Activated CD4-positive, alpha-beta T cell treated with anti-CD3 and anti-CD28 coated beads for 36 hours (primary cell): ENCODE measurements around the gene HIVEP2. TPM values are rescaled to one million over a fixed set of nuclear protein-coding genes. Genes with fewer than 3 reads are reported as not detected.
A peak's percentile ranks its signal among the peaks of the same experiment; 100 is the strongest.

Experiments used
- ATAC-seq: fragments of 200-7000 bp; cut with Tn5 transposase; one replicate; pipeline ENCODE4 v1.10.0; 2021; ENCODE audit warnings: mild to moderate bottlenecking, moderate library complexity
- CTCF ChIA-PET: fragments of 350-600 bp; sonication (Branson Sonifier 250); formaldehyde crosslinking; loops from one replicate; lab custom pipeline; 2021; ENCODE audit warnings: antibody characterized with exemption; lab: Charles Lee
- POLR2A ChIA-PET: fragments of 350-600 bp; sonication (Branson Sonifier 250); formaldehyde crosslinking; loops from one replicate; lab custom pipeline; 2021; ENCODE audit warnings: antibody characterized with exemption, inconsistent platforms; lab: Charles Lee
- DNase-seq: peaks from one replicate; pipeline ENCODE4 v3.0.0-alpha.2; 2020
- H3K27ac Mint-ChIP-seq: one replicate; pipeline ENCODE4 v1.8.0; 2021; ENCODE audit warnings: mixed read lengths
- H3K27me3 Mint-ChIP-seq: one replicate; pipeline ENCODE4 v1.8.0; 2021; ENCODE audit warnings: mixed read lengths
- H3K36me3 Mint-ChIP-seq: one replicate; pipeline ENCODE4 v1.8.0; 2021; ENCODE audit warnings: low read depth, mixed read lengths
- H3K4me1 Mint-ChIP-seq: one replicate; pipeline ENCODE4 v1.8.0; 2021; ENCODE audit warnings: mixed read lengths
- H3K4me3 Mint-ChIP-seq: one replicate; pipeline ENCODE4 v1.8.0; 2021; ENCODE audit warnings: mild to moderate bottlenecking, moderate library complexity, mixed read lengths
- H3K9me3 Mint-ChIP-seq: one replicate; pipeline ENCODE4 v1.8.0; 2021; ENCODE audit warnings: low read depth, mixed read lengths
- intact Hi-C, 2 experiments: fragments of 100-400 bp; cut with DNase I in 1 of 2; cut with micrococcal nuclease in 1 of 2; formaldehyde crosslinking; loops; one replicate each; pipeline versions ENCODE4 v1.14.2 to v1.15.1; 2022 to 2024; cut with DNase I, micrococcal nuclease
- total RNA-seq, 2 experiments: library from RNA; stranded (reverse); gene quantifications; one replicate each; pipeline ENCODE4 v1.2.3, GENCODE V29; 2021

HIVEP2 gene
- total RNA-seq, 2 experiments from 2014 or later: 30.7 to 33.6 TPM

DNA sequence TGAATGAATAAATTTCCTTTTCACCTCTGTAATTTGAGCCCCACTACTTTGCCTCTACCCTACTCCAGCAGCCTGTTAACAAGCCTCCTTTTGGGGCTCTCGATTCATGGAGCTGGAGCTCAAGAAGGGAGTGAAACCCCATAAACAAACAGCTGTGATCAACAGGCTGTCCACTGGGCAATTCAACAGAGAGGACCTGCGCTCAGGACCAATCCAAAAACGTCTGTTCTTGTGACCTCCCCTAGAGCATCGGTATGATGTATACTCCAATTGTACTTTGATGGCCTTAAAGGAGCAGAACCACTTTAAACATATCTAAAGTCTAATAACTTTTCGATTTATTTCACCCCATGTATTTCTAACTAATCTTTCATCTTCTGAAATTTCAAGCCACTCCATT is 37.4 kb downstream of the HIVEP2 start:
- Mint-ChIP-seq H3K4me3 (peak overlapping the region; percentile 75), H3K27ac (peak overlapping the region; percentile 95), H3K4me1 (peaks cover 79% of the 10 kb centered on the region), H3K9me3 (no peaks in the 10 kb centered on the region), H3K27me3 (no peaks in the 10 kb centered on the region), H3K36me3 (peaks cover 27% of the 10 kb centered on the region)
- CTCF ChIA-PET: interaction anchor here (1.1 to 1.6 kb wide), 6 partner anchors 24 to 65 kb away, joined by 3 to 4 read pairs (median 4); no protein-coding TSS in a partner anchor
- ATAC-seq: peak; percentile 68
- peak; percentile 48 for DNase-seq
- intact Hi-C loops: loop anchor here in 1 of 2 experiments (1.0 kb wide), 1 partner anchor 22 kb away; no protein-coding TSS in a partner anchor
- POLR2A ChIA-PET: interaction anchor here (0.6 to 2.3 kb wide), 4 partner anchors 20 to 87 kb away, joined by 3 to 6 read pairs (median 4); no protein-coding TSS in a partner anchor

GRCh38 chr6:142906945-142907470 is 38.0 kb downstream of the HIVEP2 start:
- ChIA-PET POLR2A (interaction anchor here (0.6 to 2.3 kb wide), 4 partner anchors 20 to 87 kb away, joined by 3 to 6 read pairs (median 4); no protein-coding TSS in a partner anchor), CTCF (interaction anchor here (0.8 to 1.6 kb wide), 10 partner anchors 9 to 103 kb away, joined by 3 to 6 read pairs (median 4); no protein-coding TSS in a partner anchor)
- no peaks in the 10 kb centered on the region for H3K9me3 Mint-ChIP-seq
- peak; percentile 40 for ATAC-seq
- DNase-seq: peak; percentile 46
- no peaks in the 10 kb centered on the region for H3K27me3 Mint-ChIP-seq
- intact Hi-C loops: loop anchor here in 1 of 2 experiments (1.0 kb wide), 1 partner anchor 22 kb away; no protein-coding TSS in a partner anchor
- peak overlapping the region; percentile 75 for H3K4me3 Mint-ChIP-seq
- H3K4me1 Mint-ChIP-seq: peaks cover 80% of the 10 kb centered on the region
- peak overlapping the region; percentile 95 for H3K27ac Mint-ChIP-seq
- peaks cover 24% of the 10 kb centered on the region for H3K36me3 Mint-ChIP-seq

- Mint-ChIP-seq H3K36me3 (peaks cover 25% of the 10 kb centered on the region), H3K27me3 (no peaks in the 10 kb centered on the region), H3K4me3 (peak overlapping the region; percentile 65), H3K4me1 (peaks cover 75% of the 10 kb centered on the region), H3K27ac (peak overlapping the region; percentile 83), H3K9me3 (no peaks in the 10 kb centered on the region)
- ATAC-seq (peak; percentile 49), DNase-seq (peak; percentile 33)
- CTCF ChIA-PET: interaction anchor here (0.7 to 1.5 kb wide), 4 partner anchors 39 to 700 kb away, joined by 3 to 5 read pairs (median 4); no protein-coding TSS in a partner anchor
- POLR2A ChIA-PET: interaction anchor here (0.5 to 2.4 kb wide), 3 partner anchors 9 to 83 kb away, joined by 3 to 6 read pairs (median 5); no protein-coding TSS in a partner anchor
- intact Hi-C loops: loop anchor here (2.0 kb wide), 4 partner anchors 17 to 61 kb away; partner anchors contain the start of gene HIVEP2 (in 1 of the 2)
These were observed 41.2 kb downstream of the HIVEP2 start for GRCh38 chr6:142903812-142904211.

DNA sequence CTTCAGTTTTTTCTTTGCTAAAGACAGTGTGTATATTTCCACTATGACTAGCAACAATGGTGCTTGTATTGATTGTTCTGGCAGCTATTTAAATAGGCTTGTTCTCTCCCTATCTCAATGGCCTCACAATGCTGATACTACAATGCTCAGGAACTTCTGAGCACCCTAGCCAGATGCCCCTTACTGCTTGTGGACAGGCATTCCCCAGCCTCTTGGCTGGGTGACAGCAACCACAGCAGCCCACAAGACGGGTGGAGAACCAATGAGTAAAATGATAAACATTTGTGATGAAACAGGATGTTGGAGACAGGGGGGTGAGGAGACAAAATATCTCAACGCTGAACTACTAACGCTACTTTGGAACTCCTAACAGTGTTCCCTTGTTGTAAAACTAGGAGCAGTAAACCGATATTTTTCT is 42.3 kb downstream of the HIVEP2 start:
- CTCF ChIA-PET: interaction anchor here (0.6 to 3.2 kb wide), 4 partner anchors 14 to 429 kb away, joined by 3 to 15 read pairs (median 4); no protein-coding TSS in a partner anchor
- Mint-ChIP-seq H3K4me1 (peaks cover 64% of the 10 kb centered on the region), H3K9me3 (no peaks in the 10 kb centered on the region), H3K27me3 (no peaks in the 10 kb centered on the region), H3K36me3 (peaks cover 20% of the 10 kb centered on the region), H3K4me3 (peak overlapping the region; percentile 65), H3K27ac (peak overlapping the region; percentile 94)
- peak; percentile 56 for ATAC-seq
- peak; percentile 84 for DNase-seq
- POLR2A ChIA-PET: interaction anchor here (0.6 to 2.4 kb wide), 4 partner anchors 10 to 53 kb away, joined by 3 to 6 read pairs (median 4); no protein-coding TSS in a partner anchor
- intact Hi-C loops: loop anchor here (1.0 to 2.0 kb wide), 5 partner anchors 16 to 60 kb away; partner anchors contain the start of gene HIVEP2 (in 1 of the 2)

- Mint-ChIP-seq H3K27me3 (no peaks in the 10 kb centered on the region), H3K4me3 (peak overlapping the region; percentile 65), H3K27ac (peak overlapping the region; percentile 94), H3K9me3 (no peaks in the 10 kb centered on the region), H3K4me1 (peaks cover 55% of the 10 kb centered on the region), H3K36me3 (peaks cover 17% of the 10 kb centered on the region)
- CTCF ChIA-PET: interaction anchor here (1.0 to 3.2 kb wide), 6 partner anchors 10 to 526 kb away, joined by 3 to 15 read pairs (median 5); no protein-coding TSS in a partner anchor
- DNase-seq: no peak
- POLR2A ChIA-PET: interaction anchor here (0.7 to 2.4 kb wide), 4 partner anchors 11 to 95 kb away, joined by 3 to 6 read pairs (median 4); no protein-coding TSS in a partner anchor
- no peak for ATAC-seq
- intact Hi-C loops: loop anchor here (1.0 to 2.0 kb wide), 5 partner anchors 15 to 59 kb away; partner anchors contain the start of gene HIVEP2 (in 1 of the 2)
These were observed 43.4 kb downstream of the HIVEP2 start for GRCh38 chr6:142901611-142902010.

DNA sequence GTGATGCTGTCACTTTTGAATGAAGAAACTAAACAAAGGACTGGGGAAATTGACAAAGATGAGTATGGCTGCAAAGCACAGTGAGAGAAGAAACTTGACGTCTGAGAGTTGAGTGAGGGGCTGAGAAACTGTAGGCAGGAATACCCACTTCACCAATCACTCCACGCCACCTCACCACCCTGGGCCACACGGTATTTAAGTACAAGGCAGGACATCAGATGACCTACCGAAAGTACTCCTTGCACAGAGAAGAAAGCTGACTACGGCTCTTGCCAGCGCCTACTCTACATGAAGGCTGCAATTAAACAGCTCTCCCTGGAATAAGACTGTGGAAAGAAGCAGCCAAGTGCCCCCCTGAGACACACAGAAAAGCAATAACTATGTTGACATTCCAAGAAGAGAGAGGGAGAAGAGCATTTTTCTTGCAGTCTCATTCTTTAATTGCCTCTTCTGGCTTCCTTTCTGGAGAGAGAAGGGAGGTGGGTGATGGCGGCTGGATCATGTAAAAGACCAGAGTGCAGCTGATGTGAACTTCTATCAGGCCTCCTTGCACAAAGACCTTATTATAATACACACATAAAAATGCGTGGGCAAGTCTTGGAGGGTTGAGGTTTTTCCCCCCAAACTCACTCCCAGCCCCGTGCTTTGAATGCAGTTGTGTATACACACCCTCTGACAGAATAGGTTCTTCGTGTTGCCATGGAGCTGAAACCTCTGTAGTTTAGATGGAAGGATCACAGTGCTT is 44.6 kb downstream of the HIVEP2 start:
- H3K4me3 Mint-ChIP-seq: peak overlapping the region; percentile 37

GRCh38 chr6:142898927-142899895 is 45.8 kb downstream of the HIVEP2 start:
- H3K27me3 Mint-ChIP-seq: no peaks in the 10 kb centered on the region
- ATAC-seq (no peak), DNase-seq (no peak)
- no peak overlapping the region for H3K4me3 Mint-ChIP-seq
- H3K36me3 Mint-ChIP-seq: peaks cover 28% of the 10 kb centered on the region
- no peaks in the 10 kb centered on the region for H3K9me3 Mint-ChIP-seq
- POLR2A ChIA-PET: no interaction called here
- intact Hi-C loops: no loop called here
- CTCF ChIA-PET: no interaction called here
- no peak overlapping the region for H3K27ac Mint-ChIP-seq
- H3K4me1 Mint-ChIP-seq: peaks cover 57% of the 10 kb centered on the region

More for the DNA sequence above, 44.6 kb downstream of the HIVEP2 start:
- ATAC-seq (no peak), DNase-seq (peak; percentile 42)
- Mint-ChIP-seq H3K27me3 (no peaks in the 10 kb centered on the region), H3K9me3 (no peaks in the 10 kb centered on the region), H3K27ac (peak overlapping the region; percentile 83), H3K4me1 (peaks cover 58% of the 10 kb centered on the region), H3K36me3 (peaks cover 23% of the 10 kb centered on the region)
- POLR2A ChIA-PET: interaction anchor here (1.3 kb wide), 1 partner anchor 27 kb away, joined by 3 read pairs; no protein-coding TSS in a partner anchor
- intact Hi-C loops: no loop called here
- CTCF ChIA-PET: interaction anchor here (1.1 to 3.2 kb wide), 8 partner anchors 9 to 527 kb away, joined by 3 to 15 read pairs (median 5); no protein-coding TSS in a partner anchor

GRCh38 chr6:142897659-142898058 is 47.3 kb downstream of the HIVEP2 start:
- Mint-ChIP-seq H3K4me1 (peaks cover 51% of the 10 kb centered on the region), H3K9me3 (no peaks in the 10 kb centered on the region), H3K4me3 (no peak overlapping the region), H3K27me3 (no peaks in the 10 kb centered on the region), H3K36me3 (peaks cover 23% of the 10 kb centered on the region), H3K27ac (no peak overlapping the region)
- ATAC-seq (no peak), DNase-seq (no peak)
- ChIA-PET CTCF (interaction anchor here (1.2 kb wide), 1 partner anchor 9 kb away, joined by 3 read pairs; no protein-coding TSS in a partner anchor), POLR2A (no interaction called here)
- intact Hi-C loops: no loop called here

GRCh38 chr6:142896732-142897131 is 48.2 kb downstream of the HIVEP2 start:
- Mint-ChIP-seq H3K9me3 (no peaks in the 10 kb centered on the region), H3K27ac (no peak overlapping the region), H3K4me3 (no peak overlapping the region), H3K4me1 (peaks cover 51% of the 10 kb centered on the region), H3K36me3 (peaks cover 23% of the 10 kb centered on the region), H3K27me3 (no peaks in the 10 kb centered on the region)
- CTCF ChIA-PET: no interaction called here
- POLR2A ChIA-PET: no interaction called here
- DNase-seq: no peak
- peak; percentile 33 for ATAC-seq
- intact Hi-C loops: no loop called here

GRCh38 chr6:142893088-142893487 is 51.9 kb downstream of the HIVEP2 start:
- Mint-ChIP-seq H3K27me3 (no peaks in the 10 kb centered on the region), H3K4me3 (no peak overlapping the region), H3K9me3 (peaks cover 3% of the 10 kb centered on the region), H3K36me3 (peaks cover 27% of the 10 kb centered on the region), H3K4me1 (peaks cover 64% of the 10 kb centered on the region), H3K27ac (no peak overlapping the region)
- POLR2A ChIA-PET: no interaction called here
- CTCF ChIA-PET: interaction anchor here (1.0 to 1.1 kb wide), 2 partner anchors 21 to 56 kb away, joined by 3 read pairs; no protein-coding TSS in a partner anchor
- DNase-seq (no peak), ATAC-seq (no peak)
- intact Hi-C loops: no loop called here
